PC-3 (cell line): ENCODE results near the gene HLCS. TPM values are rescaled to one million over a fixed set of nuclear protein-coding genes. Genes with fewer than 3 reads are reported as not detected.

Experiments
- ATAC-seq: fragments of 200-7000 bp; cut with Tn5 transposase; 2 replicates; pipeline ENCODE4 v1.9.1; 2020; ENCODE audit warnings: mild to moderate bottlenecking, moderate library complexity
- BruUV-seq: library from RNA; stranded (reverse); fragments of 400-500 nt; replicated peaks from 2 replicates; lab custom pipeline; 2021; lab: Mats Ljungman, UMichigan
- CTCF ChIA-PET: fragments of 300-600 bp; sonication (Branson Sonifier 250); formaldehyde crosslinking; loops from one replicate; lab custom pipeline; 2022; ENCODE audit warnings: antibody characterized with exemption; lab: Charles Lee
- POLR2A ChIA-PET: fragments of 300-600 bp; sonication (Branson Sonifier 250); formaldehyde crosslinking; loops from one replicate; lab custom pipeline; 2022; ENCODE audit warnings: antibody characterized with exemption; ENCODE audit not compliant: unreplicated experiment; lab: Charles Lee
- DNase-seq: peaks from one replicate; pipeline ENCODE4 v3.0.0-alpha.2; 2015
- H2AFZ ChIP-seq: fragments of 300-600 bp; sonication (generic); 2 replicates; pipeline ENCODE4 v1.6.0; 2016; ENCODE audit warnings: antibody characterized with exemption, low read length
- H3F3A ChIP-seq: fragments of 300-600 bp; sonication (generic); one replicate; pipeline ENCODE4 v1.6.0; 2017; ENCODE audit warnings: antibody characterized with exemption, low read length, control low read depth, mild to moderate bottlenecking; ENCODE audit not compliant: unreplicated experiment
- H3K27ac ChIP-seq: fragments of 300-600 bp; sonication (generic); 2 replicates; pipeline ENCODE4 v1.5.1; 2016; ENCODE audit warnings: mild to moderate bottlenecking, low read length
- H3K27me3 ChIP-seq: fragments of 300-600 bp; sonication (generic); 2 replicates; pipeline ENCODE4 v1.6.1; 2016; ENCODE audit warnings: low read length, mixed read lengths
- H3K36me3 ChIP-seq: fragments of 300-600 bp; sonication (generic); 2 replicates; pipeline ENCODE4 v1.6.1; 2016; ENCODE audit warnings: low read depth, mixed run types, low read length, mixed read lengths
- H3K4me1 ChIP-seq: fragments of 300-600 bp; sonication (generic); 2 replicates; pipeline ENCODE4 v1.5.1; 2016; ENCODE audit warnings: low read length; ENCODE audit not compliant: insufficient read depth
- H3K4me2 ChIP-seq: fragments of 300-600 bp; sonication (generic); 2 replicates; pipeline ENCODE4 v1.6.0; 2016; ENCODE audit warnings: low read length
- H3K4me3 ChIP-seq: fragments of 300-600 bp; sonication (generic); 2 replicates; pipeline ENCODE4 v1.5.1; 2016; ENCODE audit warnings: mild to moderate bottlenecking, low read length, mixed read lengths
- H3K79me2 ChIP-seq: fragments of 300-600 bp; sonication (generic); 2 replicates; pipeline ENCODE4 v1.6.1; 2017; ENCODE audit warnings: low read length, mixed read lengths
- H3K9ac ChIP-seq: fragments of 300-600 bp; sonication (generic); 2 replicates; pipeline ENCODE4 v1.6.0; 2016; ENCODE audit warnings: mild to moderate bottlenecking, low read length
- H3K9me2 ChIP-seq: fragments of 300-600 bp; sonication (generic); replicated peaks from 2 replicates; pipeline ENCODE4 v1.6.1; 2016; ENCODE audit warnings: mixed run types, low read length, mixed read lengths
- H3K9me3 ChIP-seq: fragments of 300-600 bp; sonication (generic); 2 replicates; pipeline ENCODE4 v1.6.1; 2016; ENCODE audit warnings: low read length, mixed read lengths
- H4K20me1 ChIP-seq: fragments of 300-600 bp; sonication (generic); 2 replicates; pipeline ENCODE4 v1.6.1; 2016; ENCODE audit warnings: low read length, mixed read lengths
- CTCF ChIP-seq: fragments of 300-600 bp; sonication (generic); conservative IDR thresholded peaks from 2 replicates; pipeline ENCODE4 v1.5.1; 2017; ENCODE audit warnings: antibody characterized with exemption, low read depth, mild to moderate bottlenecking, low read length
- EZH2 ChIP-seq: fragments of 300-600 bp; sonication (generic); IDR thresholded peaks from one replicate; pipeline ENCODE4 v1.6.1; 2017; ENCODE audit warnings: antibody characterized with exemption, mild to moderate bottlenecking, low read length; ENCODE audit not compliant: unreplicated experiment
- EZH2phosphoT487 ChIP-seq: fragments of 300-600 bp; sonication (generic); IDR thresholded peaks from 2 replicates; pipeline ENCODE4 v1.6.1; 2018; ENCODE audit warnings: mild to moderate bottlenecking, antibody characterized with exemption, low read length, borderline replicate concordance
- intact Hi-C: fragments of 100-400 bp; cut with micrococcal nuclease; formaldehyde crosslinking; loops from 2 replicates; pipeline ENCODE4 v1.9.0; 2023
- total RNA-seq: library from RNA; depleted of rRNA; stranded (reverse); fragments of >200 nt; gene quantifications from 2 replicates; pipeline ENCODE4 v1.2.3, GENCODE V29; 2014

The HLCS gene
- total RNA-seq, 1 experiment from 2014 or later: 44.1 TPM

DNA sequence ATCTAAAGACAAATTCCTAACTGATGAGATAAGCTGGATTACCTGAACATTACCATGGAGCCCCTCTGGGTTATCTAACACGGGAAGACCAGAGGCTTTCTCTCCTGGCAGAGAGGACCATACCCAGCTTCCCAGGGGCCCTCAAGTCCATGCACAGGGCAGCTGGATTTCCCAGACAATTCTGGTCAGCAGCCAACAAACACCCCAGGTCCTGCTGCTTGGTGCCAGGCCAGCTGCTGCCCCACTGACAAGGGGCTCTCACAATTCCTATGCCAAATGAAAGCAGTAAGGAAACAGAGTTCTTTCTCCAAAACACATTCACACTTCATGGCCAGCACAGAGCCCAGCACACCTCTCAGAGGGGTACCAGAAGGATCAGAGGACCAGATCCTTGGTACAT lies 114.2 kb downstream of the HLCS start:
- H3K27ac ChIP-seq: no peak overlapping the region
- no peak overlapping the region for H2AFZ ChIP-seq
- H3K4me1 ChIP-seq: peaks cover 42% of the 10 kb centered on the region
- ChIA-PET CTCF (no interaction called here), POLR2A (no interaction called here)
- peaks cover 5% of the 10 kb centered on the region; the same call in 1 of the 2 replicates for H3K79me2 ChIP-seq
- no peak overlapping the region for H3K4me2 ChIP-seq
- H4K20me1 ChIP-seq: no peaks in the 10 kb centered on the region
- no peaks in the 10 kb centered on the region for H3K9me3 ChIP-seq
- H3K27me3 ChIP-seq: no peaks in the 10 kb centered on the region
- no peak for ATAC-seq
- H3K4me3 ChIP-seq: no peak overlapping the region
- no TSS peak for BruUV-seq
- TF ChIP-seq EZH2 (no peak), EZH2phosphoT487 (no peak), CTCF (no peak)
- DNase-seq: no peak
- no peaks in the 10 kb centered on the region for H3F3A ChIP-seq
- no peaks in the 10 kb centered on the region for H3K36me3 ChIP-seq
- no peaks in the 10 kb centered on the region for H3K9me2 ChIP-seq
- intact Hi-C loops: no loop called here
- H3K9ac ChIP-seq: no peak overlapping the region

DNA sequence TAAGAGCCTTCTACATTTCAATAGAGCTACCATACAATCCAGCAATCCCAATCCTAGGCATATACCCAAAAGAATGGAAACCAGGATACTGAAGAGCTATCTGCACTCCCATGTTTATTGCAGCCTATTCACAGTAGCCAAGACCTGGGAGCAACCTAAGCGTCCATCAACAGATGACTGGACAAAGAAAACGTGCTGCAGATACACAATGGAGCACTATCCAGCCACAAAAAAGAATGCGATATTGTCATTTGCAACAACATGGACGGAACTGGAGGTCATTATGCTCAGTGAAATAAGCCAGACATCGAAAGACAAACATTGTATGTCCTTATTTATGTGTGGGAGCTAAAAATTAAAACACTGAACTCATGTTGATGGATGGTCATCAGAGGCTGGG lies 115.3 kb downstream of the HLCS start:
- ChIA-PET CTCF (no interaction called here), POLR2A (no interaction called here)
- H3K9ac ChIP-seq: no peak overlapping the region
- no peak for ATAC-seq
- H2AFZ ChIP-seq: no peak overlapping the region
- H3K4me1 ChIP-seq: peaks cover 40% of the 10 kb centered on the region
- H3K9me2 ChIP-seq: no peaks in the 10 kb centered on the region
- H4K20me1 ChIP-seq: no peaks in the 10 kb centered on the region
- TF ChIP-seq CTCF (no peak), EZH2 (no peak), EZH2phosphoT487 (no peak)
- no peak overlapping the region for H3K4me2 ChIP-seq
- no TSS peak for BruUV-seq
- no peak for DNase-seq
- no peaks in the 10 kb centered on the region for H3K27me3 ChIP-seq
- intact Hi-C loops: no loop called here
- no peaks in the 10 kb centered on the region for H3K36me3 ChIP-seq
- no peaks in the 10 kb centered on the region for H3F3A ChIP-seq
- H3K9me3 ChIP-seq: no peaks in the 10 kb centered on the region
- no peaks in the 10 kb centered on the region for H3K79me2 ChIP-seq
- H3K27ac ChIP-seq: no peak overlapping the region
- no peak overlapping the region for H3K4me3 ChIP-seq

DNA sequence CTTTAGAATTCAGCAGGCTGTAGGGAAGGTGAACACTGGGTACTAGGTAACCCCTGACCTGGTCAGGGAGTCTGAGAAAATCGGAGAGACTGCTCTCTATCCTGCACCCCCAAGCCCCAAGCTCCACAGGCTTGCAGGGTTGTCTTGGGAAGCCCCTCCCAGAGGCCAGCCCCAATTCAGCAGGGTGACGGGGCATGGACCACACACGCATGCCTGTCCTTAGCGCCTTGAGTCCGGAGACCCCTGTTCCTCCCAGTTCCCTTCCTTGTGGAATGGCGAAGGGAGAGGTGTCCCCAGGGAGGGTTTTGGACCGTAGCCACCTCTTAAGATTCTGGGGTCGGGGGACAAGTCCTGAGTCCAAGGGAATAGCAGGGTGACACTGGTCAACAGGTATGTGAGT lies 116.1 kb downstream of the HLCS start:
- no peak overlapping the region for H3K4me3 ChIP-seq
- H3K79me2 ChIP-seq: no peaks in the 10 kb centered on the region
- intact Hi-C loops: no loop called here
- no peak overlapping the region for H3K4me2 ChIP-seq
- no peak for DNase-seq
- TF ChIP-seq CTCF (no peak), EZH2phosphoT487 (no peak)
- H3K36me3 ChIP-seq: no peaks in the 10 kb centered on the region
- H3K9me3 ChIP-seq: no peaks in the 10 kb centered on the region
- H3K27me3 ChIP-seq: no peaks in the 10 kb centered on the region
- ChIA-PET CTCF (no interaction called here), POLR2A (no interaction called here)
- no peaks in the 10 kb centered on the region for H3F3A ChIP-seq
- no TSS peak for BruUV-seq
- H3K9me2 ChIP-seq: no peaks in the 10 kb centered on the region
- H4K20me1 ChIP-seq: no peaks in the 10 kb centered on the region
- H3K27ac ChIP-seq: no peak overlapping the region
- ATAC-seq: no peak
- H3K9ac ChIP-seq: no peak overlapping the region
- H3K4me1 ChIP-seq: peaks cover 39% of the 10 kb centered on the region
- no peak overlapping the region for H2AFZ ChIP-seq
